Naive thymus-derived CD4-positive, alpha-beta T cell (primary cell): Measurements from ENCODE around the gene TYRO3. TPM values are rescaled to one million over a fixed set of nuclear protein-coding genes. Genes with fewer than 3 reads are reported as not detected.
A peak's percentile ranks its signal among the peaks of the same experiment; 100 is the strongest.
"Not testable (repeated sequence)": the region's sequence is repeated elsewhere in the genome, so short reads cannot be mapped to it uniquely, and the experiment has no call there.

Source experiments
- ATAC-seq: fragments of 150-1000 bp; cut with Tn5 transposase; 2 replicates; pipeline ENCODE4 v1.10.0; 2021; ENCODE audit warnings: mild to moderate bottlenecking, moderate library complexity
- CTCF ChIA-PET: fragments of 350-600 bp; sonication (Branson Sonifier 250); formaldehyde crosslinking; loops from one replicate; lab custom pipeline; 2021; ENCODE audit warnings: antibody characterized with exemption; lab: Charles Lee
- POLR2A ChIA-PET: fragments of 350-600 bp; sonication (Branson Sonifier 250); formaldehyde crosslinking; loops from one replicate; lab custom pipeline; 2021; ENCODE audit warnings: antibody characterized with exemption, inconsistent platforms; lab: Charles Lee
- DNase-seq, 9 donors: peaks; one replicate each; pipeline versions ENCODE4 v3.0.0 to v3.0.0-alpha.2; 2020 to 2022; ENCODE audit warnings: mixed read lengths in 1 of 9
- H3K27ac ChIP-seq: one replicate; pipeline ENCODE4 v1.7.0; 2013; ENCODE audit warnings: mild to moderate bottlenecking, low read depth, low read length, moderate library complexity
- H3K27me3 ChIP-seq, 2 donors: one replicate each; pipeline ENCODE4 v1.7.0; 2013; ENCODE audit warnings: low read length in 2 of 2, mild to moderate bottlenecking in 2 of 2, moderate library complexity in 2 of 2; ENCODE audit not compliant: control insufficient read depth in 2 of 2, insufficient read depth in 2 of 2
- H3K36me3 ChIP-seq, 3 experiments: 1 replicate in 2 of 3; 2 replicates in 1 of 3; pipeline ENCODE4 v1.7.0; 2013; ENCODE audit warnings: low read length in 3 of 3, mild to moderate bottlenecking in 3 of 3, moderate library complexity in 1 of 3; ENCODE audit not compliant: insufficient read depth in 3 of 3, control insufficient read depth in 2 of 3
- H3K4me1 ChIP-seq, 2 donors: one replicate each; pipeline ENCODE4 v1.7.0; 2013; ENCODE audit warnings: low read length in 2 of 2, mild to moderate bottlenecking in 2 of 2, moderate library complexity in 1 of 2; ENCODE audit not compliant: control insufficient read depth in 2 of 2, insufficient read depth in 2 of 2
- H3K4me3 ChIP-seq: 2 replicates; pipeline ENCODE4 v1.7.0; 2013; ENCODE audit warnings: mild to moderate bottlenecking, low read length
- H3K9me3 ChIP-seq, 3 experiments: 1 replicate in 2 of 3; 2 replicates in 1 of 3; pipeline ENCODE4 v1.7.0; 2013; ENCODE audit warnings: low read length in 3 of 3; ENCODE audit not compliant: control insufficient read depth in 2 of 3
- H3K27ac Mint-ChIP-seq, 9 donors: one replicate each; pipeline ENCODE4 v1.8.0; 2020 to 2022; ENCODE audit warnings: mixed read lengths in 9 of 9, mild to moderate bottlenecking in 8 of 9, moderate library complexity in 5 of 9, inconsistent platforms in 2 of 9
- H3K27me3 Mint-ChIP-seq, 5 donors: one replicate each; pipeline ENCODE4 v1.8.0; 2021 to 2022; ENCODE audit warnings: mixed read lengths in 5 of 5, mild to moderate bottlenecking in 1 of 5
- H3K36me3 Mint-ChIP-seq, 5 donors: one replicate each; pipeline ENCODE4 v1.8.0; 2020 to 2022; ENCODE audit warnings: mixed read lengths in 5 of 5, mild to moderate bottlenecking in 3 of 5, inconsistent platforms in 1 of 5
- H3K4me1 Mint-ChIP-seq, 7 donors: one replicate each; pipeline ENCODE4 v1.8.0; 2020 to 2022; ENCODE audit warnings: mixed read lengths in 7 of 7, mild to moderate bottlenecking in 3 of 7, inconsistent platforms in 1 of 7
- H3K4me3 Mint-ChIP-seq, 10 donors: one replicate each; pipeline ENCODE4 v1.8.0; 2020 to 2022; ENCODE audit warnings: mild to moderate bottlenecking in 10 of 10, mixed read lengths in 10 of 10, moderate library complexity in 6 of 10, inconsistent platforms in 2 of 10
- H3K9me3 Mint-ChIP-seq, 11 donors: one replicate each; pipeline ENCODE4 v1.8.0; 2020 to 2022; ENCODE audit warnings: mixed read lengths in 11 of 11, mild to moderate bottlenecking in 4 of 11, inconsistent platforms in 1 of 11, moderate library complexity in 1 of 11
- intact Hi-C, 2 donors: fragments of 100-400 bp; cut with micrococcal nuclease; formaldehyde crosslinking; loops; one replicate each; pipeline ENCODE4 v1.15.1; 2023
- polyA plus RNA-seq, 2 donors: library from polyadenylated mRNA; unstranded; fragments of 300-500 nt; fragmentation: Illumina TruSeq; gene quantifications; one replicate each; pipeline ENCODE4 v1.2.3, GENCODE V29; 2021
- total RNA-seq, 6 experiments: library from RNA in 5 of 6; stranded (reverse) in 5 of 6; gene quantifications; 1 replicate in 5 of 6; 2 replicates in 1 of 6; pipeline ENCODE4 v1.2.3 and lab custom pipeline; 2021 to 2026

The TYRO3 gene
- total and polyA plus RNA-seq, 7 experiments from 2014 or later = 0.24 to 1.4 (median 0.33) TPM; not detected in 3

- no peak overlapping the region for H3K27ac Mint-ChIP-seq
- no peak for ATAC-seq
- Histone ChIP-seq H3K9me3 (no peaks in the 10 kb centered on the region), H3K4me3 (no peak overlapping the region), H3K36me3 (no peaks in the 10 kb centered on the region), H3K27ac (no peak overlapping the region), H3K4me1 (peaks cover 0 to 5% of the 10 kb centered on the region in 2 donors), H3K27me3 (peaks cover 0 to 5% of the 10 kb centered on the region in 2 donors)
- ChIA-PET CTCF (interaction anchor here (1.4 kb wide), 1 partner anchor 27 kb away, joined by 5 read pairs; no protein-coding TSS in a partner anchor), POLR2A (interaction anchor here (0.6 kb wide), 1 partner anchor 29 kb away, joined by 4 read pairs; no protein-coding TSS in a partner anchor)
- DNase-seq = no peak
- peak overlapping the region; percentile 63 to 81 (median 72) for H3K4me3 Mint-ChIP-seq
- no peaks in the 10 kb centered on the region for H3K9me3 Mint-ChIP-seq
- intact Hi-C loops = loop anchor here in 1 of 2 donors (1.0 kb wide), 1 partner anchor 26 kb away; no protein-coding TSS in a partner anchor
- H3K36me3 Mint-ChIP-seq = no peaks in the 10 kb centered on the region
- peaks cover 29 to 62% (median 38%) of the 10 kb centered on the region in 5 donors for H3K27me3 Mint-ChIP-seq
- H3K4me1 Mint-ChIP-seq = peaks cover 6 to 10% (median 9%) of the 10 kb centered on the region in 7 donors
Measured at GRCh38 chr15:41584636-41585126, 25.7 kb downstream of the TYRO3 start.

- H3K9me3 Mint-ChIP-seq = no peaks in the 10 kb centered on the region
- intact Hi-C loops = loop anchor here in 1 of 2 donors (1.0 kb wide), 1 partner anchor 27 kb away; no protein-coding TSS in a partner anchor
- POLR2A ChIA-PET = interaction anchor here (0.6 kb wide), 1 partner anchor 30 kb away, joined by 4 read pairs; no protein-coding TSS in a partner anchor
Measured at GRCh38 chr15:41585127-41586047, 26.4 kb downstream of the TYRO3 start.

GRCh38 chr15:41586531-41587282, 27.7 kb downstream of the TYRO3 start:
- H3K4me3 Mint-ChIP-seq, H3K27me3 ChIP-seq, H3K9me3 ChIP-seq, ATAC-seq, H3K27ac Mint-ChIP-seq, CTCF ChIA-PET, H3K36me3 Mint-ChIP-seq, H3K4me1 ChIP-seq, H3K4me1 Mint-ChIP-seq, H3K36me3 ChIP-seq, DNase-seq, H3K27ac ChIP-seq, POLR2A ChIA-PET, H3K4me3 ChIP-seq, intact Hi-C loops, H3K9me3 Mint-ChIP-seq: not testable (repeated sequence)
- H3K27me3 Mint-ChIP-seq = peaks cover 26 to 75% (median 34%) of the 10 kb centered on the region in 5 donors

More at GRCh38 chr15:41585127-41586047, 26.4 kb downstream of the TYRO3 start:
- Mint-ChIP-seq H3K27ac (no peak overlapping the region), H3K27me3 (peaks cover 29 to 69% (median 38%) of the 10 kb centered on the region in 5 donors), H3K4me3 (peak overlapping the region; percentile 63 to 85 (median 76)), H3K4me1 (peaks cover 6 to 10% (median 9%) of the 10 kb centered on the region in 7 donors), H3K36me3 (no peaks in the 10 kb centered on the region)
- H3K27ac ChIP-seq = no peak overlapping the region
- peak overlapping the region; percentile 30 for H3K4me3 ChIP-seq
- ATAC-seq (peak; percentile 75), DNase-seq (peak in 6 of 9 donors; percentile 16 to 39 (median 20))
- CTCF ChIA-PET = interaction anchor here (1.4 kb wide), 1 partner anchor 28 kb away, joined by 5 read pairs; no protein-coding TSS in a partner anchor
- peaks cover 0 to 5% of the 10 kb centered on the region in 2 donors for H3K4me1 ChIP-seq
- H3K9me3 ChIP-seq = no peaks in the 10 kb centered on the region
- H3K27me3 ChIP-seq = peaks cover 0 to 5% of the 10 kb centered on the region in 2 donors
- no peaks in the 10 kb centered on the region for H3K36me3 ChIP-seq

GRCh38 chr15:41589018-41589417, 30.0 kb downstream of the TYRO3 start:
- CTCF ChIA-PET = interaction anchor here (1.4 kb wide), 1 partner anchor 14 kb away, joined by 3 read pairs; no protein-coding TSS in a partner anchor
- H3K27ac ChIP-seq, ATAC-seq, H3K9me3 Mint-ChIP-seq, DNase-seq, H3K27me3 ChIP-seq, intact Hi-C loops, H3K4me1 ChIP-seq, H3K27ac Mint-ChIP-seq, H3K4me3 Mint-ChIP-seq, H3K36me3 Mint-ChIP-seq, H3K4me1 Mint-ChIP-seq, H3K36me3 ChIP-seq, POLR2A ChIA-PET, H3K9me3 ChIP-seq, H3K4me3 ChIP-seq: not testable (repeated sequence)
- H3K27me3 Mint-ChIP-seq = peaks cover 12 to 74% (median 21%) of the 10 kb centered on the region in 5 donors

- peak overlapping the region in 1 of 9 donors; percentile 15 for H3K27ac Mint-ChIP-seq
- H3K4me3 ChIP-seq, DNase-seq, H3K36me3 Mint-ChIP-seq, H3K4me1 ChIP-seq, H3K27ac ChIP-seq, H3K4me1 Mint-ChIP-seq, H3K4me3 Mint-ChIP-seq, intact Hi-C loops, H3K27me3 ChIP-seq, ATAC-seq, H3K9me3 ChIP-seq, H3K9me3 Mint-ChIP-seq, POLR2A ChIA-PET, H3K36me3 ChIP-seq: not testable (repeated sequence)
- CTCF ChIA-PET = interaction anchor here (1.4 kb wide), 1 partner anchor 14 kb away, joined by 3 read pairs; no protein-coding TSS in a partner anchor
- H3K27me3 Mint-ChIP-seq = peaks cover 11 to 72% (median 18%) of the 10 kb centered on the region in 5 donors
Measured at GRCh38 chr15:41589571-41589970, 30.6 kb downstream of the TYRO3 start.

GRCh38 chr15:41591217-41591616, 32.2 kb downstream of the TYRO3 start:
- peaks cover 0 to 64% (median 11%) of the 10 kb centered on the region in 5 donors for H3K27me3 Mint-ChIP-seq
- H3K36me3 ChIP-seq, H3K36me3 Mint-ChIP-seq, H3K27me3 ChIP-seq, H3K4me1 ChIP-seq, H3K4me3 Mint-ChIP-seq, ATAC-seq, H3K27ac Mint-ChIP-seq, DNase-seq, H3K9me3 Mint-ChIP-seq, H3K4me3 ChIP-seq, H3K4me1 Mint-ChIP-seq, intact Hi-C loops, H3K27ac ChIP-seq, H3K9me3 ChIP-seq: not testable (repeated sequence)
- CTCF ChIA-PET = interaction anchor here (0.6 to 1.7 kb wide), 3 partner anchors 9 to 126 kb away, joined by 3 to 5 read pairs (median 3); no protein-coding TSS in a partner anchor
- POLR2A ChIA-PET = interaction anchor here (0.6 kb wide), 1 partner anchor 12 kb away, joined by 3 read pairs; no protein-coding TSS in a partner anchor
